ENCODE measurements around the gene OR7G3. TPM values are rescaled to one million over a fixed set of nuclear protein-coding genes. Genes with fewer than 3 reads are reported as not detected.

Gene OR7G3
- total and polyA plus RNA-seq, 2 donors = not detected

DNA sequence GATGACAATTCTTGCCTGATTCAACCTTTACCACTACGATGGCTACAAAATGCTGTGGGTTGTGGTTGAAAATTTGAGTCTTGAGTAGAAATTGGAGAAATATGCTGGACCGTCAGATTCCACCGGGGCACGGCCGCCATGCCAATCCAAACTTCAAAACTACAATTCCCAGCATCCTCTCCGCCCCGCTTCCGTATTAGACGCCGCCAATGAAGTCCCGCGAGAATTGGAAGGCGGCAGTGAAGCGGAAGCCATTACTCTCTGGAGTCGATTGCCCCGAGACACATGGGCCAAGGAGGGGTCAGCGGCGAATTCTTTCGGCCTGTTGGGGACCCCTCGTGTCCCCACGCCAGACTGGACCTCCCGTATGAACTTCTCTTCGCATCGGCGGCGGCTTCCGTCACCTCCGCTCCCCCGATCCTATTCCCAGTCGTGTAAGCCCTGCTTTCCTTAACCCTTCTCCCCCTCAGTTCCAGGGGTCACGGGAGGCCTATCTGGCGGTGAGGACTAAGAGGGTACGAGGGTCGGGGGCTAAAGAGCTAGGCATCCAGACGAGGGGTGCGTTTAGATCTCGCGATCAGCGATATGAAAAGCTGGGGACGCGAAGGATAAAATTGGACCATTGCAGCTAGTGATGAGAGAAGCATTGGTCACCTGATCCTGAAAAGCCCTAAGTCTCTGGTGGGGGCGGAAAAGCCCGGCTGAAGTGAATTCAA, 13.6 kb upstream of the OR7G3 start, which contains the start of gene ZNF317:
Gene ZNF317, plus strand, starts transcription at position 239 of the 716 bp plus-strand sequence. CDS start 15,620 bp downstream, outside the sequence.
- Histone ChIP-seq H3K4me3 (ENCODE audit: low read depth, low read length) (peak within 1 kb of the TSS; percentile 70), H3K36me3 (ENCODE audit: insufficient read depth) (no peaks in the 10 kb centered on the region), H3K27ac (ENCODE audit: low read depth) (peak within 1 kb of the TSS; percentile 44), H3K4me1 (ENCODE audit: insufficient read depth) (no peaks in the 10 kb centered on the region)
- peak; percentile 92 for DNase-seq (ENCODE audit: extremely low spot score)
- WGBS = under 1% methylated on average over 43 of the region's 43 CpGs

DNA sequence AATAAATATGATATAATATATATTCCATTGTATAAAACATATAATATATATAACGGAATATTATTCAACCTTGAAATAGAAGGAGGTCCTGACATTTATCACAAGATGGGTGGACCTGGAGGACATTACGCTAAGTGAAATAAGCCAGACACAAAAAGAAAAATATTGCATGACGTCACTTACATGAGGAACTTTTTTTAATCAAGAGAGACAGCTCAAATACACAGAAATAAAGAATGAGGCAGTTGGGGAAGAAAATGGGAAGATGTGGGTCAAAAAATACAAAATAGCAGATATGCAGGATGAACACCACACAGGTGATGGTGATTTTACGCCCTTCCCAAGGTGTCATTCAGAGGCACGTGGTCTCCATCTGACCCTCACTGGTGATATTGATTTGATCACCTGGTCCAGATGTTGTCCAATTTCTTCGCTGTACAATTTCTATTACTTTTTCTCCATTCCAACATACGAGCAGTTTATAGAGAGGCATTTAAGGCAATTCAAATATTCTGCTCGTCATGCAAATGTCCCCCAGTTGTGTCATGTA, 12.9 kb upstream of the OR7G3 start:
- DNase-seq (ENCODE audit: extremely low spot score) = no peak
- H3K4me3 ChIP-seq (ENCODE audit: low read depth, low read length) = peak overlapping the region; percentile 70
- no peaks in the 10 kb centered on the region for H3K4me1 ChIP-seq (ENCODE audit: insufficient read depth)
- peak overlapping the region; percentile 43 for H3K27ac ChIP-seq (ENCODE audit: low read depth)
- H3K36me3 ChIP-seq (ENCODE audit: insufficient read depth) = no peaks in the 10 kb centered on the region
- 30% methylated on average over 8 of the region's 8 CpGs for WGBS

DNA sequence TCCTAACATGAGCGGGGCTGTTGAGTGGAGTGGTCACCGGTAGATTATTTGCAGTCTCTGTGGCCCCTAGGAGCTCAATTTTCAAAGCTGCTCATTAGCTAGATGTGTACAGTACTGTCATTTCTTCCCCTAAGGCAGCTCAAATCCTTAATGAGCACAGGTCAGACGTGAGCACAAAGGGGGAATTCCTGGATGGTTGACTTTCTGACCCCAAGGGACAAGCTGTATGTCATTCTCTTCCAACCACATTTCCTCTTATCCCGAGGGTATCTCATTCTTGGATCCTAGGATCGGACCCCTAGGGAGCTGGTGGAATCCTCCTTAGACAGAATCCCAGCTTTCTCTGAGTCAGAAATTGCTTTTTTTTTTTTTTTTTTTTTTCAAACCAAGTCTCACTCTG, 5.7 kb upstream of the OR7G3 start:
- 63% methylated on average over 5 of the region's 5 CpGs for WGBS
- DNase-seq (ENCODE audit: extremely low spot score) = no peak
- no peaks in the 10 kb centered on the region for H3K4me1 ChIP-seq (ENCODE audit: insufficient read depth)
- H3K4me3 ChIP-seq (ENCODE audit: low read depth, low read length) = no peak overlapping the region
- H3K36me3 ChIP-seq (ENCODE audit: insufficient read depth) = no peaks in the 10 kb centered on the region
- H3K27ac ChIP-seq (ENCODE audit: low read depth) = no peak overlapping the region

DNA sequence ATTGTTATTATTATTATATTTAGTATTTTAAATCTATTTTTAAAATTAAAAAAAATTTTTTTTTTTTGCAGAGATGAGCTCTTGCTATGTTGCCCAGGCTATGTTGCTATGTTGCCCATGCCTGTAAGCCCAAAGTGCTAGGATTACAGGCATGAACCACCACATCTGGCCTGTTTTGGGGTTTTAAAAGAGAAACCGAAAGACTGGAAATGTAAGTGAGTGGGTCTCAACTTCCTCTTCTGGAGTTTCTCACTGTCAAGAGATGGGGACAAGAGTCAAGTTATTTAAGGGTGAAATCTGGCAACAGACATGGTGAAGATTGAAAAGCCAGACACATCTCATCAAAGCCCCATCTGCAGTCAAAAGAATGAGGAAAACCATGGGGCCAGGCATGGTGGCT, 4.2 kb upstream of the OR7G3 start:
- Histone ChIP-seq H3K4me1 (ENCODE audit: insufficient read depth) (no peaks in the 10 kb centered on the region), H3K4me3 (ENCODE audit: low read depth, low read length) (no peak overlapping the region), H3K27ac (ENCODE audit: low read depth) (no peak overlapping the region), H3K36me3 (ENCODE audit: insufficient read depth) (no peaks in the 10 kb centered on the region)
- whole genome bisulfite sequencing = 45% methylated on average over 1 of the region's 1 CpG
- DNase-seq (ENCODE audit: extremely low spot score) = no peak

DNA sequence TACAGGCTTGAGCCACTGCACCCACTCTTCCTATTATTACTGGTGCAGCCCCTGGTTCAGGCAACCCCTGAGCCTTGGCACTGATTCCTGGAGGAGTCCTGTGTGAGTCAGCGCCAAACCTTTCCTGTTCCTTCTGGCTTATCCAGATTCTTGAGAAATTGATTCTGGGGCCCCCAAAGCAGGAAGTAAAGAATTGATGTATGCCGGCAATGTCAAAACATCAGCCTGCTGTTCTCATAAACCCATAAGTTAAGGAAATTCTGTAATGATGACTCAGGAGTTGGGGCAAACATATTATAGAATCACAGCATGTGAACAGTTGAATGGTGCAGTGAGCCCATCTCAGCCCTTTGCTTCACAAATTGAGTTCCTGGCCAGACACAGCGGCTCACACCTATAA, 1.4 kb upstream of the OR7G3 start:
- no peak for DNase-seq (ENCODE audit: extremely low spot score)
- Histone ChIP-seq H3K27ac (ENCODE audit: low read depth) (no peak overlapping the region), H3K4me1 (ENCODE audit: insufficient read depth) (no peaks in the 10 kb centered on the region), H3K36me3 (ENCODE audit: insufficient read depth) (no peaks in the 10 kb centered on the region), H3K4me3 (ENCODE audit: low read depth, low read length) (no peak overlapping the region)
- 70% methylated on average over 3 of the region's 3 CpGs for WGBS

DNA sequence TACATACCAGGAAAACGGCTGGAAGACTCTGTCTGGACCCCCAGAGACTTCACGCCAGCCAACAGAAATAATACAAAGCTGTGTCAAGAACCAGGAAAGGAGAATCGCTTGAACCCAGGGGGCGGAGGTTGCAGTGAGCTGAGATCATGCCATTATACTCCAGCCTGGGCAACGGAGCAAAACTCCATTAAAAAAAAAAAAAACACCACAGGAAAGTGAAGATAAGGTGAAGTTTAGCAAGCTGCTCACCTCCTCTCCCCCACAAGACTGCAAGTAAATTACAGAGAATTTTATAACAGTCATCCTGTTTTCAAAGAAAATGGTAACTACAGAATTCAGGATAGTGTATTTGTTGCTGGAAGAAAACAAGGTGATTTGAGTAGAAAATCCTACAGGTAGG, 10.2 kb downstream of the OR7G3 start:
- no peaks in the 10 kb centered on the region for H3K36me3 ChIP-seq (ENCODE audit: insufficient read depth)
- WGBS = 59% methylated on average over 5 of the region's 5 CpGs
- H3K27ac ChIP-seq (ENCODE audit: low read depth) = no peak overlapping the region
- DNase-seq (ENCODE audit: extremely low spot score) = no peak
- no peaks in the 10 kb centered on the region for H3K4me1 ChIP-seq (ENCODE audit: insufficient read depth)
- H3K4me3 ChIP-seq (ENCODE audit: low read depth, low read length) = no peak overlapping the region

DNA sequence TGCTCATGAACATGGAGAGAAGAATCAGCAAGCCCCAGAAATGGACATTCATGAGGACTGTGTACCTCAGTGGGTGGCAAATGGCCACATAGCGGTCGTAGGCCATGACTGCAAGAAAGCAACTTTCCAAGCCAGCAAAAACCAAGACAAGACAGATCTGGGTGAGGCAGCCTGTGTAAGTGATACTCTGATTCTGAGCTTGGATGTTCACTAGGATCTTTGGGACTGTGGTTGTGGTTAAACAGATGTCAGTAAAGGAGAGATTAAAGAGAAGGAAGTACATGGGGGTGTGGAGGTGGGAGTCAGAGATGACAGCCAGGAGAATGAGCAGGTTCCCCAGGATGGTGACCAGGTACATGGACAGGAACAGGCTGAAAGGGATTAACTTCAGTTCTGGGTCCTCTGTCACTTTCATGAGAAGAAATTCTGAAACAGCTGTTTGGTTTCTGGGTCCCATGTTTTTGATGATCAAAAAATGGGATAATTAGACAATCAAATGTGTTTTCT, 11.4 kb downstream of the OR7G3 start, which contains the start of gene OR7G1:
Gene OR7G1, minus strand, starts transcription at position 457 of the 507 bp plus-strand sequence. Its CDS starts 0 bp downstream, at position 457.
- no peak for DNase-seq (ENCODE audit: extremely low spot score)
- H3K4me1 ChIP-seq (ENCODE audit: insufficient read depth) = no peaks in the 10 kb centered on the region
- 91% methylated on average over 2 of the region's 2 CpGs for WGBS
- no peak within 1 kb of the TSS for H3K4me3 ChIP-seq (ENCODE audit: low read depth, low read length)
- H3K27ac ChIP-seq (ENCODE audit: low read depth) = no peak within 1 kb of the TSS
- no peaks in the 10 kb centered on the region for H3K36me3 ChIP-seq (ENCODE audit: insufficient read depth)

DNA sequence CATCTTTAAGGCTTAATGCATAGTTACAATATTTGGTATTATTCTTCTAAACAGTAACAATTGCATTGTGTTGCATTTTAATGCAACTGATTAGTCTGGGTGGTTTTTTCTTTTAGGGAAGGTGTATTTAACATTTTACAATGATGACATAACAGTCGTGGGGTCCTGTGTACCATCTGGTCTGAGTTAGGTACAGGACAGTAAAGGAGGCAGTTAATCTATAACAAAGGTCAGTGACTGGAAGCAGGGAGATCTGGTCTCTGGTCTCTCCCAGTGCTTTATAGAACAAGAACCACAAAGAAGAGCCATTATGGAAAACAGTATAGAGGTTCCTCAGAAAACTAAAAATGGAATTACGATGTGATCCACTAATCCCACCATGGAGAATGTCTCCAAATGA, 16.8 kb downstream of the OR7G3 start:
- no peaks in the 10 kb centered on the region for H3K4me1 ChIP-seq (ENCODE audit: insufficient read depth)
- DNase-seq (ENCODE audit: extremely low spot score) = no peak
- no peak overlapping the region for H3K27ac ChIP-seq (ENCODE audit: low read depth)
- WGBS = 40% methylated on average over 2 of the region's 2 CpGs
- no peaks in the 10 kb centered on the region for H3K36me3 ChIP-seq (ENCODE audit: insufficient read depth)
- no peak overlapping the region for H3K4me3 ChIP-seq (ENCODE audit: low read depth, low read length)

DNA sequence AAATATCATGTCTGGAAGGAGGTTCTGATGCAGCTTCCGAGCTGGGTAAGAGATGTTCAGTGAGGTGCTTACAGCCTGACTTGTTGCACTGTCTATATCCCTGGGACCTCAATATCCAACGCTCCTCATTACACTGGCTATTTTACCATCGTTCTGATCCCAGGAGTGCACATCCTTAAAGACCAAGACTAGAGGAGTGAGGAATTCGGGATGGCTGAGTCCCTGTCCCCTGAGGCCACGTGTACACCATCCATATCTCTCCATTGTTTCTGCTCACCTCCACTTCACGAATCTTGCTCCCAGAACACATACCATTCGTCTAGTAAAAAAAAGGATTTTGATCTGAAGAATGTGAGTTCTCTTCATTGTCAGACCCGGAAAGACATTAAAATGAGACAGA, 19.4 kb downstream of the OR7G3 start, which contains the start of gene OR7G2:
Gene OR7G2, minus strand, starts transcription at position 101 of the 400 bp plus-strand sequence. CDS start 4,232 bp downstream, outside the sequence.
- 58% methylated on average over 8 of the region's 8 CpGs for WGBS
- Histone ChIP-seq H3K4me1 (ENCODE audit: insufficient read depth) (no peaks in the 10 kb centered on the region), H3K36me3 (ENCODE audit: insufficient read depth) (no peaks in the 10 kb centered on the region), H3K27ac (ENCODE audit: low read depth) (no peak within 1 kb of the TSS), H3K4me3 (ENCODE audit: low read depth, low read length) (no peak within 1 kb of the TSS)
- no peak for DNase-seq (ENCODE audit: extremely low spot score)

DNA sequence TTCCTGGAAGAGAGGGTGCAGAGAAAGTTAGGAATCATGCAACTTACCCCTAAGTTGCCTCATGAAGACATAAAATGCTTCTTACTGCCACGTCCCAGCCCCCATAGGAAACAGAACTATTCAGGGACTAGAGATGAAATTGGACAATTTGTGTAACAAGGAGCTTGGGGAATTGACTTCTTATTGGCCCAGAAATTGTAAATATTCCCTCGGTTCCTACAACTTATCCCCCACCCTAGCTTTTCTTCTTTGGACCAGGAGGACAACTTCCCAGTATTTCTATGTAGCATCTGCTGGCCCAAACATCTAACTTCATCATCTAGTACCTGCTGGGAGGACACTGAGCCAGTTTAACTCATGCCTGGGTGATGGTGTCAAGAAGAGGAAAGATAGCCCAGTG, 40.0 kb downstream of the OR7G3 start, which contains the start of gene OR1M1:
Gene OR1M1, plus strand, starts transcription at position 301 of the 400 bp plus-strand sequence. CDS start 6,184 bp downstream, outside the sequence.
- Histone ChIP-seq H3K4me1 (ENCODE audit: insufficient read depth) (no peaks in the 10 kb centered on the region), H3K36me3 (ENCODE audit: insufficient read depth) (no peaks in the 10 kb centered on the region), H3K27ac (ENCODE audit: low read depth) (no peak within 1 kb of the TSS), H3K4me3 (ENCODE audit: low read depth, low read length) (no peak within 1 kb of the TSS)
- no peak for DNase-seq (ENCODE audit: extremely low spot score)
- WGBS = 57% methylated on average over 2 of the region's 2 CpGs

DNA sequence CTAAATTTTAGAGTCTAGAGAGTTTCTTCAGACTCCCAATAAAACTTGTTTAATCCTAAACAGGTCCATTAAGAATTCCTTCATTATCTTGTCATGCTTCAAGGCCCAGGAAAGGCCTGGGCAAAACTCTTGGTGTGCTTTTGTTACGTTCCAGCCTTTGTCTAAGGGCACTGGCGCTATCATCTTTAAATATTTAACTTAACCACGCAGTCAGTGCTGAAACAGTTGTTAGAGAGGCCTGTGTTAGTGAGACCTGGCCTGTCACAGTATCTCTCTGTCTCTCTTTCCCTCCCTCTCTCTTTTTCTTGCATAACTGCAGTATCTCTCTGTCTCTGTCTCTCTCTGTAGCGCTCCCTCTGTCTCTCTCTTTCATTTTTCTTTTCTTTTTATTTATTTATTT, 48.1 kb downstream of the OR7G3 start:
- Histone ChIP-seq H3K27ac (ENCODE audit: low read depth) (no peak overlapping the region), H3K36me3 (ENCODE audit: insufficient read depth) (no peaks in the 10 kb centered on the region), H3K4me1 (ENCODE audit: insufficient read depth) (no peaks in the 10 kb centered on the region), H3K4me3 (ENCODE audit: low read depth, low read length) (no peak overlapping the region)
- WGBS = 44% methylated on average over 4 of the region's 4 CpGs
- DNase-seq (ENCODE audit: extremely low spot score) = no peak

DNA sequence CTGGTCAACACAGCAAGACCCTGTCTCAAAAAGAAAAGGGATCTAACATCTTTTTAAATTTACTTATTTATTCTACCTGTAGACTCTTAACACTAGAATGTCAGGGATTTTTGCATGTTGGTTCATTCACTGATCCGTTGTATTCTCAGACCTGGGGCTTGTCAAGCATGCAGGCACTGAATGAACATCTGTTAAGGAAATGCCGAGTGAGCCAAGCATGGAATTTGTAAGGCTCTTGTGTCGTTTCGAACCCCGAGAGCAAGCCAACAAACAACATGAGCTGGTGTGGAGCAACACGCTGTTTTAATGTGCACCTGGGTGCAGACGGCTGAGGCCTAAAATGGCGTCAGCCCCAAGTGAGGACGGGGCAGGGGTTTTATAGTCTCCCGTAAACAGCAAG, 49.8 kb downstream of the OR7G3 start:
- Histone ChIP-seq H3K36me3 (ENCODE audit: insufficient read depth) (no peaks in the 10 kb centered on the region), H3K27ac (ENCODE audit: low read depth) (no peak overlapping the region), H3K4me3 (ENCODE audit: low read depth, low read length) (no peak overlapping the region), H3K4me1 (ENCODE audit: insufficient read depth) (no peaks in the 10 kb centered on the region)
- DNase-seq (ENCODE audit: extremely low spot score) = no peak
- 65% methylated on average over 10 of the region's 10 CpGs for WGBS

All from urinary bladder (tissue), 4 donors.